ENCODE measurements around the gene EDC3. TPM values are rescaled to one million over a fixed set of nuclear protein-coding genes. Genes with fewer than 3 reads are reported as not detected.

The EDC3 gene
- total RNA-seq, 1 experiment from 2014 or later: 62.6 TPM

DNA sequence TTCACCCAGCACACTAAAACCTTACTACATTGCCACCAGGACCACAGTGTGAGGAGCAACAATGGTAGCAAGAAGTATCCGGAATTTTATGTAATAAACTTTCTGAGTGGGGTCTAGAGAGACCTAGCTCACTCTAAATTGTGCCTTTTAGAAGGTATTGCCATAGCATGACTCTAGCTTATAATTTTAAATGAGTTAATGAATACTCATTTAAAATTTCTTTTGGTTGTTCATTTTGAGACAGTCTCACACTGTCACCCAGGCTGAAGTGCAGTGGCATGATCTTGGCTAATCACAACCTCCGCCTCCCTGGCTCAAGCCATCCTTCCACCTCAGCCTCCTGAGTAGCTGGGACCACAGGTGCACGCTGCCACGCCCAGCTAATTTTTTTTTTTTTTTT is 26.2 kb downstream of the EDC3 start:
- no TSS peak for BruUV-seq (replicated peaks)
- CTCF ChIA-PET: no interaction called here
- H3K4me3 ChIP-seq (ENCODE audit: low read depth, low read length, poor library complexity, severe bottlenecking): no peak overlapping the region
- TF ChIP-seq EZH2 (IDR thresholded peaks at IDR 0.05; ENCODE audit: borderline replicate concordance, low read depth, low read length, poor library complexity, severe bottlenecking) (no peak), CTCF (conservative IDR thresholded peaks at IDR 0.05; ENCODE audit: low read depth, low read length) (no peak)
- POLR2A ChIA-PET (ENCODE audit: low non-redundant PET): no interaction called here
- no peak overlapping the region for H3K27ac ChIP-seq (ENCODE audit: low read depth, low read length, poor library complexity, severe bottlenecking)
- DNase-seq (ENCODE audit: low spot score): no peak
- intact Hi-C loops (cut with micrococcal nuclease; ENCODE audit: unreplicated experiment): no loop called here
- no peaks in the 10 kb centered on the region for H3K4me1 ChIP-seq (ENCODE audit: insufficient read depth, low read length, poor library complexity, severe bottlenecking)
- H3K27me3 ChIP-seq (replicated peaks; ENCODE audit: insufficient read depth, low read depth, low read length, poor library complexity): no peaks in the 10 kb centered on the region
- H3K9me3 ChIP-seq (ENCODE audit: low read depth, low read length, poor library complexity, severe bottlenecking): no peaks in the 10 kb centered on the region
- H3K36me3 ChIP-seq (ENCODE audit: insufficient read depth, low read length, poor library complexity, severe bottlenecking): peaks cover 24% of the 10 kb centered on the region

DNA sequence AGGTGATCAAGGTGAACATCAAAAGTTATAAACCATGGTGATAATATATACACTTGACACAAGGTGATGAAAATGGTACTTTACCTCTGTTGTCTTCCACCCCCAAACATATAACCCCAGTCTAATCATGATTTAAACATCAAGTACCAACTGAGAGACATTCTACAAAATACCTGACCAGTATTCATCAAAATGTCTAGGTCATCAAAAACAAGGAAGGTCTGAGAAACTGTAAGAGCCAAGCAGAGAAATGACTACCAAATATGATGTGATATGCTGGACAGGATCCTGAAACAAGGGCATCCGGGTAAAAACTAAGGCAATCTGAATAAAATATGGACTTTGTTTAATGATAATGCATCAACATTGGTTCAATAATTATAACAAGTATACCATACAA is 27.8 kb downstream of the EDC3 start:
- Histone ChIP-seq H3K36me3 (ENCODE audit: insufficient read depth, low read length, poor library complexity, severe bottlenecking) (peaks cover 21% of the 10 kb centered on the region), H3K27ac (ENCODE audit: low read depth, low read length, poor library complexity, severe bottlenecking) (no peak overlapping the region), H3K4me1 (ENCODE audit: insufficient read depth, low read length, poor library complexity, severe bottlenecking) (no peaks in the 10 kb centered on the region), H3K9me3 (ENCODE audit: low read depth, low read length, poor library complexity, severe bottlenecking) (no peaks in the 10 kb centered on the region), H3K27me3 (replicated peaks; ENCODE audit: insufficient read depth, low read depth, low read length, poor library complexity) (no peaks in the 10 kb centered on the region), H3K4me3 (ENCODE audit: low read depth, low read length, poor library complexity, severe bottlenecking) (no peak overlapping the region)
- no peak for TF ChIP-seq CTCF (conservative IDR thresholded peaks at IDR 0.05; ENCODE audit: low read depth, low read length)
- no peak for TF ChIP-seq EZH2 (IDR thresholded peaks at IDR 0.05; ENCODE audit: borderline replicate concordance, low read depth, low read length, poor library complexity, severe bottlenecking)
- ChIA-PET CTCF (no interaction called here), POLR2A (ENCODE audit: low non-redundant PET) (no interaction called here)
- BruUV-seq (replicated peaks): no TSS peak
- intact Hi-C loops (cut with micrococcal nuclease; ENCODE audit: unreplicated experiment): no loop called here
- no peak for DNase-seq (ENCODE audit: low spot score)

GRCh38 chr15:74664670-74665069 is 31.2 kb downstream of the EDC3 start:
- Histone ChIP-seq H3K9me3 (ENCODE audit: low read depth, low read length, poor library complexity, severe bottlenecking) (no peaks in the 10 kb centered on the region), H3K4me3 (ENCODE audit: low read depth, low read length, poor library complexity, severe bottlenecking) (no peak overlapping the region), H3K4me1 (ENCODE audit: insufficient read depth, low read length, poor library complexity, severe bottlenecking) (no peaks in the 10 kb centered on the region), H3K36me3 (ENCODE audit: insufficient read depth, low read length, poor library complexity, severe bottlenecking) (no peaks in the 10 kb centered on the region), H3K27me3 (replicated peaks; ENCODE audit: insufficient read depth, low read depth, low read length, poor library complexity) (no peaks in the 10 kb centered on the region), H3K27ac (ENCODE audit: low read depth, low read length, poor library complexity, severe bottlenecking) (no peak overlapping the region)
- ChIA-PET CTCF (no interaction called here), POLR2A (ENCODE audit: low non-redundant PET) (no interaction called here)
- TF ChIP-seq CTCF (conservative IDR thresholded peaks at IDR 0.05; ENCODE audit: low read depth, low read length) (no peak), EZH2 (IDR thresholded peaks at IDR 0.05; ENCODE audit: borderline replicate concordance, low read depth, low read length, poor library complexity, severe bottlenecking) (no peak)
- BruUV-seq (replicated peaks): no TSS peak
- DNase-seq (ENCODE audit: low spot score): no peak
- intact Hi-C loops (cut with micrococcal nuclease; ENCODE audit: unreplicated experiment): no loop called here

Measured in A673 (cell line).